Putamen (tissue), 1 donor: ENCODE measurements around the gene MRPL17.

Source experiments
- DNase-seq: peaks from one replicate; pipeline ENCODE4 v3.0.0-alpha.2; 2016; ENCODE audit warnings: low spot score

The MRPL17 gene

DNA sequence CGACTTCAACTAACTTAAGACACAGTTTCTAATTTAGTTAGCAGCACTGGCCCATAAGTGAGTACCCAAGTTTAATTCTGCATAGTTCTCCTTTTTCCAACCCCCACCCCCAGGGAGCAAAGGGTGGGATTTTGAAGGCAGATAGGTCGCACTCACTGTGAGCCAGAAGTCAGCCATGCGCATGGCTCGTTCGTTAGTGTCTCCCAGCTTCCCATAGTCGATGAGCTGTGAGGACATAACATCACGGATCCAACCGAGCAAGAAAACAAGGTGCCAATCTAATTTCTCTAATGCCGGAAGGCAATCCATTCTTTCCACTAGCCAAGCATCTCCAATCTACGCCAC, 577 bp downstream of the MRPL17 start:
- no peak for DNase-seq

DNA sequence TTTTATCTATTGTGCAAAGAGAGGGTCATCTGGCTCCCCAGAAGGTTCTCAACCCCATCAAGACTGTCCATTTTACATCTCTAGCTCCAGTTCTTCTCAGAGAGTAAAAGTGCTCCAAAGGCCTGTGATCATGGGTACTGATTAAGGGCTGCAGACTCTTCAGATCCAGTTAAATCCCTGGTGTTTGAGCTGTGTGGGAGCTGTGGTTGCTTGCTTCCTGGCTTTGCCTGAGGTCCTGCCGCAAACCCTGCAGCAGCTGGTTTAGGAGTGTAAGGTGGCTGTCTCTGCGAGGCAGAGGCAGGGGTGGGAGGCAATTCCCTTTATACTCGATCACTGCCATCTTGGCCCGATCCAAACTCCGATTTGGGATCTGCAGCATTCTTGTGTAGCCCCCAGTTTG, 1.2 kb downstream of the MRPL17 start:
- no peak for DNase-seq

DNA sequence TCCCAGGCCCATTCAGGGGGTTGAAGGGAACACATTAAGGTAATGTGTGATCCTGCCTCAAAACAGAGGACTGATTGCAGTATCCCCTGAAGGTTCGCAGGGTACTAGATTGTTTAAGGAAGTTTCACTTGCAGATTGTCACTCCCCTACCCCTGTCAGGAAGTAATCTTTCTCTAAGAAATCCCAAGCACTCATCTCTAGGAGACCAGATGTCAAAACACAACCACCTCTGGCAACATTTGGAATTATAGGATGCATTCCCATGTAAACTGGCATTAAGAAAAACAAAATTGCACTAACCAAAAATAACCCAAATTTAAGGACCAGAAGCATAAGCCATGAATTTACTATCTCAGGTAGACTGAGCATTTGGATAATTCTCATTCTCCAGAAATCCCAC, 1.6 kb downstream of the MRPL17 start:
- DNase-seq, result no peak

DNA sequence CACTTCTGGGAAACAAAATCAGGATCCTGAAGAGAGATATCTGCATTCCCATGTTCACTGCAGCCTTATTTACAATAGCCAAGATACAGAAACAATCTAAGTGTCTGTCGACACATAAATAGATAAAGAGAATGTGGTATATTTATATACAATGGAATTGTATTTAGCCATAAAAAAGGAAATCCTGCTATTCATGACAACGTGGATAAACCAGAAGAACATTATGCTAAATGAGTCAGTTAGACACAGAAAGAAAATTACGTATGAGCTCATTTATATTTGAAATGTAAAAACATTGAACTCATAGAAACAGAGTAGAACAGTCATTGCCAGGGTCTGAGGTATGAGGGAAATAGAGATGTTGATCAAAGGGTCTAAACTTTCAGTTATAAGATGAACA, 6.1 kb downstream of the MRPL17 start:
- no peak for DNase-seq

DNA sequence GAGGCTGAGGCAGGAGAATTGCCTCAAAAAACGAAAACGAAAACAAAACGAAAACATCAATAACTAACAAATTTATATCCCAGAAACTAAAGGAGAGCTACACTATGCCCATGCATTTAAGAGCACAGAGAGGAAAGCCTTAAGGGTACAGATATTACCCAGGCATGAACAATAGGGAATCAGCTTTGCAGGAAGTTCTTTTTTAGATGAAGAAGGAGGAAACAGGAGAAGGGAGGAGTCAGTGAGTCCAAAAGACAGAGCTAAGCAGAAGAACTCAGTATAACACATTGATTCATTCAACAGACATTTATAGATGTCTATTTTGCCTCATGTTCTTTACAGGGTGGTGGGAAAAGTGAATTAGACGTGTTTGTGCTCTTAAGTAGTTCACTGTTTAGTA, 8.3 kb downstream of the MRPL17 start:
- no peak for DNase-seq

DNA sequence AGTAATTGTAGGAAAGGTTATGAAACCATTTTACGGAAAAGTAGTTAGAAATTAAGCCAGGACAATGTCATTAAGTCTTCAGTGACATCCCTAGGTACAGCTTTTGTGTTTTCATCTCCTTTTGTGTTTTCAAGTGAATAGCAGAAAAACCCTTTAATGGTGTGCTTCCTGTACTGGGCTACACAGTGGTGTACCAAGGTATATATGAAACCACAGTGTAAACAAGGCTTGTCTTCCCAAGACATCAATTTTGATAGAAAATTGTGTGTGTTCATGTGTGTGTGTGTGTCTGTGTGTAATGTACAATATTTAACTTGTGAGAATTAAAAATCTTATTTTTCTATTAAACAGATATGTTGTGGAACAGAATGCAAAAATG, 8.9 kb downstream of the MRPL17 start:
- DNase-seq, result no peak

DNA sequence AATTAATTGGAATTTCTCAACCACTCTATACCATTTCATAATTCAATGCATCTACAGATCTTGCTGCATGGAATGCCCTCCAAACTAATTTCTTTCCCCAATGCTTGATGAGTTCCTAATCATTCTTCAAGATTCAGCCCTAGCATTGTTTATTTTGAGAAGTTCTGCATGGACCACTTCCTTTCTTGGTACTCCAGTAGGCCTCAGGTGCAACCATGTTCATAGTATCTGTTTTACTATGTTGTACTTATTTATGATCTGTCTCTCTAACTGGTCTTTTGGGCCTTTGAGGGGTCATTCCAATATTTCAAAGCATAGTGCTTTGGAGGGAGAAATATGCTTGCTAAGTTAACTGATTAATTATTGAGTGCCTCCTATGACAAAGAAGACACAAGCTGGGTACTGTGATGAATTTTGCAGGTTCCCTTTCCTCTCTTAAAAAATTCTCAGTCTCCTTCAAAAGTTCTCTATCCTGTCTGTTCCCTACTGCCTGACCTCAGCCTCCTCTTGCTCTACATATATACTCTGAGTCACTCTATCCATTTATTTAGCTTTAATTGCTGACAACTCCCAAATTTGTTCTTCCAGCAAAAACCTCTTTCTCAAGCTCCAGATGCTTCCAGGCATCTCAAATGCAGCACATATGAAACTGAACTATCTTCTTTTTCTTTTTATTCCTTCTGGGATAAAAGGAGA, 9.5 kb downstream of the MRPL17 start:
- DNase-seq, result peak; percentile 28

DNA sequence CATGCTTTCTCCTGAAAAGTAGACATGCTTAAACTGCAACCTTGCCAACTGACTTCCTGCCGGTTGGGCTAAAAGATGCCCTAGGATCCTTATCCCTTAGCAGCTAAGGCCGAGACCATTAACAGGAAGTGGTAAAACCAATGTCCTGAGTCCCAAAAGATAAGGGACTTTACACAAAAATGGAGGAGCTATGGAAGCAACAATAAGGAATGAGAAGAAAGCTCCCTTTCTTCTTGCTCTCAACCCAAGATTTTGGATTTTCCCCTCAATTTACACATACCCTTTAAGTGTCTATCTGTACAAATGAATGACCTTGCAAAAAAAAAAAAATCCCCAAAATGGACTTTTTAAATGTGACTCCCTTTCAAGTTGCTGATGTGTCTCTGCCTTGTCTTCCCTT, 11.1 kb downstream of the MRPL17 start:
- no peak for DNase-seq

DNA sequence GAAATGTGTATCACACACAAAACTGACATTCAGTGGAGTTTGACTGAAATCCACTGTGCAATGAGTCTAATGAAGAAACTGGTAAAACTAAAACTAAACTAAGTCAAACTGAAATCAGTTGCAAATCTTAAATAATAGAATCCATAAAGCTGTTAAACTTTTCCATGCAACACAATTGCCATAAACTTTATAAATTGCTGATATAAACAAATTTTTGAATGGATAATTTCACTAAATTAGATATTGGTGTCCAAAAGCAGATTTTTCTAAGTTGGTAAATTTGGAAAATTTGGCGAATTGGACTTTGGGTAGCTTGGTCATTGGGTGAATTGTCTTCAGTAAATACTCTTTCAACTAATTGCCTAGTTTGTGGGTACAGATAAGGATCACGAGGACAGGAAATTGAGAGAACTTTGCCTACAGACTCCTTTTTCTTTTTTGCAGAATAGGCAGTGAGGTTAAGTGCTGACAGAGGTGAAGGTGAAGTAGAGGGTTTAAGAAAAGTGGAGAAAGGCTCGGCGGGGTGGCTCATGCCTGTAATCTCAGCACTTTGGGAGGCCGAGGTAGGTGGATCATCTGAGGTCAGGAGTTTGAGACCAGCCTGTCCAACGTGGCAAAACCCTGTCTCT, 12.8 kb downstream of the MRPL17 start:
- DNase-seq, result no peak

DNA sequence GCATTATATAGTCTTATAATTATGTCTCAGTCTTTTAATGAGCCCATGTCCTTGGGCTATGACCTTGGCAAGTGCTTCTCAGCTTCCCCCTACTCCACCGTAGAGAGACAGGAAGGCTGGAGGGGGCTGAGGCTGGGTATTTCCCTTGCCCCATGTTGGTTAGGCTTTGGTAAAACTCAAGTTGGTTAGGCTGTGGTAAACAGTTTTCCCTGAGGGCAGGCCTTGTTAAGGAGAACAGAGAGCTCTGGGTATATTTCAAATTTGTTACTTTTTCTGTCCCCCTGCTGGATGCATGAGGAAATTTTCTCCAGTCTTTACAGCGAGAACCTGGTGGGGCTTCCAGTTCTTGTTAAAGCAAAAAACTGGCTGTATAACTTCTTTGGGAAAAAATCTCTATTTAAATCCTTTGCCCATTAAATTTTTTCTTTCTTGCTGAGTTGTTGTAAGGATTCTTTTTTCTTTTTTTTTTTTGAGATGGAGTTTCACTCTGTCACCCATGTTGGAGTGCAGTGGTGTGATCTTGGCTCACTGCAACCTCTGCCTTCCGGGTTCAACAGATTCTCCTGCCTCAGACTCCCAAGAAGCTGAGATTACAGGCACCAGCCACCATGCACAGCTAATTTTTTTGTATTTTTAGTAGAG, 15.3 kb downstream of the MRPL17 start:
- DNase-seq, result no peak

DNA sequence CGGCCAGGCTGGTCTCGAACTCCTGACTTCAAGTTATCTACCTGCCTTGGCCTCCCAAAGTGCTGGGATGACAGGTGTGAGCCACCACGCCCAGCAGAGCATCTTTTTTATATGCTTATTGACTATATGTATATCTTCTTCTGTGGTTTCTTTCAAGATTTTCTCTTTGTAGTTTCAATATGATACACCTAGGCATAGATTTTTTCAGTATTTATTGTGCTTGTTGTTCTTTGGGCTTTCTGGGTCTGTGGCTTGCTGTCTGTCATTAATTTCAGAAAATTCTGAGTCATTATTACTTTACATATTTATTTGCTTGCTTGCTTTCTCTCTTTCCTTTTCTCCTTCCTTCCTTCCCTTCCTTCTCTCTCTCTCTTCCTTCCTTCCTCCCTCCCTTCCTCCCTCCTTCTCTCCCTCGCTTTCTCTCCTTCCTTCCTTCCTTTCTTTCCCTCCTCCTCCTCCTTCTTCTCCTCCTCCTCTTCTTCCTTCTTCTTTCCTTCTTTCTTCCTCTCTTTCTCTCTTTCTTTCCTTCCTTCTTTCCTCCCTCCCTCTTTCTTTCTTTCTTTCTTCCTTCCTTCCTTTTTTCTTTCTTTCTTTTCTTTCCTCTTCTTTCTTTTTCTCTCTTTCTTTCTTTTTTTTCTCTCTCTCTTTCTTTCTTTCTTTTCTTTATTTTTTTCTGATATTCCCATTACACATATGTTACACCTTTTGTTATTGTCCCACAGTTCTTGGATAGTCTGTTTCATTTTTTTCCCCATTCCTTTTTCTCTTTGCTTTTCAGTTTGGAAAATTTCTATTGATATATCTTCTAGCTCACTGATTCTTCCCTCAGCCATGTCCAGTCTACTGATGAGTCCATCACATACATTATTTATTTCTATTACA, 16.6 kb downstream of the MRPL17 start:
- no peak for DNase-seq

DNA sequence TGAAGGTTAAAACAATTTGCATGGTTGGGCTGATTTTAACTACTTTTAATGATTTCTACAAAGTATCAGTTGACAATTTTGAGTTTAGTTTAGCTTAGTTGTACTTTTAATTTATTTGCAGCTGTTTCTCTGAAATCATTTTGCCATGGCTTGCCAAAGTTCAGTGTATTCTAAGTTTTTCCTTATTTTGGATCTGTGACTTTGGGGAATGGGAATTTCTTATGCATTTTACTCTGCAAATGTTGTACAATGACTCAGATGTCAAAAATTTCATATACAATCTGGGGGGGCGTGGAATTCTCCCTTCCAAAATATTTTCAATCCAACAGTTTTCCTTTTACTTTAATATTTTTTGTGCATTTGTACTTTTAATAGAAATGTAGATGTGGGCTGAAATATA, 18.6 kb downstream of the MRPL17 start:
- DNase-seq, result no peak

DNA sequence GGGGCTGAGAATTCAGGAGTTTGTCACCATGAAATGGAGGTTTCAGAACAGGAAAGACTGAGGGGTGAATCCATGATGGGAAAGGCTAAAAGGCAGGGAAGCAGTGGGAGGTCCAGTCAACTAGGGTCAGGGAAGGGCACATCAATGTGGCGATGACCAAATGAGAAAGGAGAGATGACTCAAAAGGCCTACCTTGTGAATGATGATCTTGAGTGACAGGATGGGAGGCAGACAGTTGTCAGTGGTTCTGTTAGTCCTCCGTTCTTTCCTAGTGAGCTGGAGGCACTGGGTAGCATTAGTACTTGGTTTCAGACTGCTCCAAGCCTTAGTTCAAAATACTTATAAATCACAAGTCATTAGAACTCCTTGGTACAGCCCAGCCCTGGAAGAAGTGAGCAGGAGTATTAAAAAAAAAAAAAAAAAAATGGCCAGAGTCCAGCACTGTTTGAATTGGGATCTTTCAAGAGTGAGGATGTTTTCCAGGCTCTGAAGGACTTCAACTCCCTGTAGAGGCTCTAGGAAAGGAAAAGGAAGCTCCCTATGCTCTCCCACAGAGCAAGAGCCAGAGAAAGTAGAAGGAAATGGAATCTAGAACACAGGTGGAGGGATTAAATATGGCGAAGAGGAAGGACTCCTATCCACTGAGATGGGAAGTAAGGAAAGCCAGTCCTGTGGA, 19.2 kb downstream of the MRPL17 start:
- no peak for DNase-seq

DNA sequence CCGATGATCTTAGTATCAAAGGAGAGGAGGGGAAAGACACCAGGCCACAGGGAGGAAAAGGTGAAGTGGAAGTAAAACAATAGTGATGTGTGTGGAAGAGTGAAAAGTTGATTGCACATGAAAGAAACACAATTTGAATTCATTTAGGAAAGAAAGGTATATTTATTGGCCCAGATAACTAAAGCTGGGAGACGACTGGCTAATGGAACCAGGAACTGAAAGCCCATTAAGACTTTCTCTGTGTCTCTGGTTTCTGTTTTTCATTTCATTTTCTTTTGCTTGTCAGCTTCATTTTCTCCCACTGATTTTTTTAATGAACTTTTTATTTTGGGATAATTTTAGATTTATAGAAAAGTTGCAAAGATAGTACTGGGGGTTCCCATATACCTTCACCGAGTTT, 22.4 kb downstream of the MRPL17 start:
- DNase-seq, result no peak

DNA sequence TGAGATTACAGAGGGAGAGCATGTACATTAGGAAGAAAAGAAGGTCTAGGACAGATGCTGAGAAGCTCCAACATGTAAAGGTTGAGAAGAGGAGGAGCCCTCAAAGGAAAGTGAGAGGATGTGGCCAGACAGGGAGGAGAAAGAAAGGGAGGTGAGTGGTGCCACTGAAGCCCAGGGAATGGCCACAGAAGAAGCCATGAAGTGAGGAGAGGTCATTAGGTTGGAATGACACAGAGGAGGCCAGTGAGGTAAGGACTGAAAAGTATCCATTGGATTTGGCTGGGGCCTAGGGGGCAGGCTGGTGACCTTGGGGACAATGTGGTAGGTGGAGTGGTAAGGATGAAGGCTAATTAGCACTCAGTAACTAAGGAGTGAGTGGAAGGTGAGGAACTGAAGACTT, 24.5 kb downstream of the MRPL17 start:
- no peak for DNase-seq

DNA sequence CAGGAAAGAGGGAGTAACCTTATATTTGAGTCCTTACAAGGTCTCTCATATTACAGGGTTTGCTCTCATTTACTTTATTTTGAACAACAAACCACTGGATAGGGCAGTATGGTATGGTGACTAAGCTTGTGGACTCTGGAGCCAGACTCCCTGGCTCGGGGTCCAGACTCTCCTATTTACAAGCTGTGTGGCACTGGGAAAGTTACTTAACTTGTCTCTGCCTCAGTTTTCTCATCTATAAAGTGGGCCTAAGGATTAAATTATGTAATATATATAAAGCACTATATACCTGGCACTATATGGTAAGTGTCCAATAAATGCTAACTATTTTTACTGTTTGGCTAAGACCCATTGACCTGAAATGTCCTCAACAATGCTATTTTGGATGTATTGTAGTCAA, 25.8 kb downstream of the MRPL17 start:
- DNase-seq, result no peak

DNA sequence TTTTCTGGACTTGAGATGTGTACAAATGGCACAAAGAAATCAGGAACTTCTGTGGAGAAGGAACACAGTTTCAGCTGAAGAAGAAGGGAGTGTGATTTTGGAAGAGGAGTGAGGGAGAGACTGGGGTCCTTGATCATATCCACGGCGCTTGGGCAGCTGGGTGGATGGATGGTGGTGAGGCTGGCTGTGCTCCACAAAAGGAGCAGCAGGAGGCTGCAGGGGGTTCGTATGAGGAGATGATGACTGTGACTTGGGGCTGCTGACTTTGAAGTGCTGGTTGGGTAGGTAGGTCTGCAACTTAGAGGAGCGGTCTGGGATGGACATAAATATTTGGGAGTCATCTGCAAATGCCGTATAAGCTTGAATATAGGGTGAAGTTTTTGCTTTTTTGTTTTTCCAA, 26.2 kb downstream of the MRPL17 start:
- no peak for DNase-seq

DNA sequence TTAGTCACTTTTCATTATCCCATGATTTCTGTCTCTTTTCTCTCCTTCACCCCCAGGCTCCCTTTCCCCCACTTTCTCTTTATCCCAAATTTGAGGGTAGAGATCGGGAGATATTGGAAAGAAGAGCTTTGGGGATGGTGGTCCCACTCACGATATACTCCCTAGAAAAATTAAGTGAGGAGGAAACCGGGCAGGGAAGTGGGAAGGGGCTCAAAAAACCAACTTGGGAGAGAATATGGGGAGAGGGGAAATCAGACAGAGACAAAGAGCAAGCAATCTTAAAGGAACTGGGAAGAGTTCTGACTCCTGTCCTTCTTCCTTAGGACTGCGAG, 26.6 kb downstream of the MRPL17 start:
- DNase-seq, result no peak

DNA sequence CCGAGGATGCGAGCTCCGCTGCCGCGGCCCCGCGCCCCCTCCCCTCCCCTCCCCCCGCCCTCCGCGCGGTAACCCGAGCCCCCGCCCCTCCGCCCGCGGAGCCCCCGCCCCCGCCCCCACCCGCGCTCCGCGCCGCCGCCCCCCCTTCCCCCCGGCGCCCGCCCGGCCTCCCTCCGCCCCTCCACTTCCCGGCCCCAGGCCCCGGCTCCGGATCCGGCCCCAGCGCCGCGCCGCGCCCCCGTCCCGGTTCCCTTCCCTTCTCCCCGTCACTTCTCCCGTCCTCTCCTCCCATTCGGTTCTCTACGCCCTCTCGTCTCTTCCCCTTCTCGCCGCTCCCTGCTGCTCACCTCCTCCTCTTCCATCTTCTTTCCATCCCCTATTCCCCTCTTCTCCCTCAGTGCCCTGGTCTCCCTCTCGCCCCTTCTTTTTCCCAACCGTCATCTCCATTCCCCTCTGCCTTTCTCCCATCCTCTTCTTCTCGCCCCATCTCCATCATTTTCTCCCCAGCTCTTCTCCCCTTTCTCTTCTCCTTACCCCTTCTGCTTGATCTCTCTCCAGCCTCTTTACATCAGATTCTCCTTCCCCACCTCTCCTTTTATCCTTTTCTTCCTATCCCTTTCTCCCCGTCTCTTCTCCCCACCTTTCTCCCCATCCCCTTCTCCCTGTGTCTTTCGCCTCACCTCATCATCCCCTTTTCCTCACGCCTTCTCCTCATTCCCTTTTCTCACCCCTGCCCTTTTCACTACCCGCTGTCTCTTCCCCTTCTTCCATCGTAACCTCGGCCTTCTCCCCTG, 27.2 kb downstream of the MRPL17 start, which contains the start of gene DCHS1:
TSS of gene DCHS1 (minus strand) at position 20 of the 794 bp plus-strand sequence. CDS start 14,196 bp downstream, outside the sequence.
- DNase-seq, result no peak

DNA sequence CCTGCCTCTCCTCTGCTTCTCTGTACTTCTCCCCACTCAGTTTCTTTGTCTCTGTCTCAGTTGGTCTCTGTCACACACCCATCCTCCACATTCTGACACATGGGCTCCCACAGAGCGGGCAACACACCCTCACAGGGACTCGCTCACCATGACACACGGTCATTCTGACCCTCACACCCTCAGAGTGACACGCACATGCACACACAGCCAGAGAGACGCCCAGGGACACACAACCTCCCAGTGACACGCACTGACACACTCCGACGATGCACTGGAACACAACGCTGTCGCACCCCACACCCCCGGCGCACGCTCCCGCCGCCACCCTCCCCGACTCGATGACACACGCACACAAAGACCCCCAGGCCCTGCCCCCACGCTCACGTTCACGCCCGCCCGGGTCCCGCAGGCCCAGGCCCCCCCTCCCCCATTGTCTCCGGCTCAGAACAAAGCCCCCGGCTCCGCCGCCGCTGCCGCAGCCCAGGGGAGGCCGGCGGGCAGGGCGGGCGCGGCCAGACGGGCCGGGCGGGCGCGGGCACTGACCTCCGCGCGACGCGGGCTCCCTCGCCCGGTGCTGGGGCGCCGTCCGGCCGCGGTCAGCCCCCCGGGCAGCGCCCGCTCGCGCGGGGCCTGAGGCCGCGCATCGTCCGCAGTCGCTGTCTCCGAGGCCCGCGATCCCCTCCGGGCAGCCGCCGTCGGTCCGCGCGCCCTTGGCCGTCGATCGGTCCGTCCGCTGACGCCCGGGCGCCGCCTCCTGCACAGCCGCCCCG, 27.9 kb downstream of the MRPL17 start:
- peak; percentile 13 for DNase-seq
